Globus pallidus (tissue), 1 donor: ENCODE data around the gene WNT3.
"Not testable (repeated sequence)": the region's sequence is repeated elsewhere in the genome, so short reads cannot be mapped to it uniquely, and the experiment has no call there.

ENCODE experiments used
- DNase-seq: peaks from one replicate; pipeline ENCODE4 v3.0.0-alpha.2; 2015; ENCODE audit warnings: low spot score

WNT3 gene

GRCh38 chr17:46783031-46783593, 35.4 kb downstream of the WNT3 start:
- no peak for DNase-seq

- no peak for DNase-seq
These were observed 36.1 kb downstream of the WNT3 start for GRCh38 chr17:46782250-46782953.

GRCh38 chr17:46780003-46780373, 38.5 kb downstream of the WNT3 start:
- no peak for DNase-seq

- DNase-seq: no peak
These were observed 40.3 kb downstream of the WNT3 start for GRCh38 chr17:46777943-46778915.

GRCh38 chr17:46776298-46777005, 42.0 kb downstream of the WNT3 start:
- no peak for DNase-seq

GRCh38 chr17:46774108-46774737, 44.3 kb downstream of the WNT3 start:
- no peak for DNase-seq

GRCh38 chr17:46773676-46774075, 44.8 kb downstream of the WNT3 start:
- no peak for DNase-seq

- DNase-seq: no peak
These were observed 45.3 kb downstream of the WNT3 start for GRCh38 chr17:46773221-46773605.

- no peak for DNase-seq
These were observed 45.8 kb downstream of the WNT3 start for GRCh38 chr17:46772475-46773220.

GRCh38 chr17:46771561-46772474, 46.7 kb downstream of the WNT3 start:
- DNase-seq: no peak

GRCh38 chr17:46770818-46771560, 47.5 kb downstream of the WNT3 start:
- no peak for DNase-seq

GRCh38 chr17:46770439-46770817, 48.1 kb downstream of the WNT3 start:
- DNase-seq: no peak

GRCh38 chr17:46769531-46770438, 48.7 kb downstream of the WNT3 start:
- no peak for DNase-seq

- DNase-seq: not testable (repeated sequence)
These were observed 49.6 kb downstream of the WNT3 start for GRCh38 chr17:46768896-46769295.

- no peak for DNase-seq
These were observed 50.0 kb downstream of the WNT3 start for GRCh38 chr17:46768540-46768870.

- DNase-seq: no peak
These were observed 51.7 kb downstream of the WNT3 start for GRCh38 chr17:46766493-46767491.

- no peak for DNase-seq
These were observed 53.0 kb downstream of the WNT3 start for GRCh38 chr17:46765453-46765852.
